HUES6 (cell line): ENCODE measurements around the gene SIN3B.

Experiments used
- H3K27ac ChIP-seq: 2 replicates; pipeline ENCODE4 v1.7.0; 2013; ENCODE audit warnings: low read depth, mild to moderate bottlenecking, low read length, inconsistent platforms
- H3K27me3 ChIP-seq: 2 replicates; pipeline ENCODE4 v1.6.1; 2013; ENCODE audit warnings: low read length; ENCODE audit not compliant: control insufficient read depth, insufficient read depth
- H3K36me3 ChIP-seq: 2 replicates; pipeline ENCODE4 v1.6.1; 2013; ENCODE audit warnings: low read length; ENCODE audit not compliant: control insufficient read depth, insufficient read depth
- H3K4me1 ChIP-seq: 2 replicates; pipeline ENCODE4 v1.6.1; 2013; ENCODE audit warnings: low read length; ENCODE audit not compliant: control insufficient read depth, insufficient read depth
- H3K4me3 ChIP-seq: 2 replicates; pipeline ENCODE4 v1.5.1; 2013; ENCODE audit warnings: low read depth, low read length
- H3K9ac ChIP-seq: one replicate; pipeline ENCODE4 v1.6.1; 2013; ENCODE audit warnings: mild to moderate bottlenecking, low read length
- H3K9me3 ChIP-seq: 2 replicates; pipeline ENCODE4 v1.6.1; 2013; ENCODE audit warnings: low read depth, low read length; ENCODE audit not compliant: control insufficient read depth, insufficient read depth

The SIN3B gene

DNA sequence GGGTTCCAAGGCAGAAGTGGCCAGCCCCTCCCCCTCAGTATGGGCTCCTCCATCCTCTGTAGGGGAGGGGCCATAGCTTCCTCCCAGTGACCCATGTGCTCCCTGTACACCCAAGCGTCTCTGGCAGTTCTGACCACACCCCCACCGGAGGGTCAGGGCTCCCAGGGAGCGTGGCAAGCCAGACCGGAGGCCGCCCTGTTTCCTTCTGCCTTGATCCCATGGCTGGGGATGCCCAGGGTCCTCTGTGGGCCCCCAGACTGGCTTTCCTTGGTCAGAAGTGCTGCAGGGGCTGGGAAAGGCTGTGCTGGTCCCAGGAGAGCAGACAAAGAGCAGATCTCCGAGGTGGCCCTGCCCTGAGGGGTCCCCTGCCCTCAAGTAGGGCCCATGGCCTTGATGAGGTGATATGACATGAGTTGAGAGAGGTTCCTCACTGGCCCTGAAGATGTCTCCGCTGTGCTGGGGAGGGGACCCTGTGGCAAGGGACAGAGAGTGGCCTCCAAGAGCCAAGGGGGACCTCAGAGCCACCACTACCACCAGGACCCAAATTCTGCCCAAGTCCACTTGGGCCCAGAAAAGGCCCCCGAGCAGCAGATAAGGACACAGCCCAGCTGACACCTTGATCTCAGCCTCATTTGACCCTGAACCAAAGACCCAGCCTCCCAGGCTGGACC is 51.8 kb downstream of the SIN3B start:
- Histone ChIP-seq H3K27ac (no peak overlapping the region), H3K36me3 (peaks cover 45% of the 10 kb centered on the region), H3K27me3 (no peaks in the 10 kb centered on the region), H3K4me3 (no peak overlapping the region), H3K4me1 (no peaks in the 10 kb centered on the region), H3K9me3 (peaks cover 29% of the 10 kb centered on the region), H3K9ac (no peak overlapping the region)

- Histone ChIP-seq H3K9me3 (peaks cover 29% of the 10 kb centered on the region), H3K27me3 (no peaks in the 10 kb centered on the region), H3K9ac (no peak overlapping the region), H3K27ac (no peak overlapping the region), H3K4me1 (no peaks in the 10 kb centered on the region), H3K4me3 (no peak overlapping the region), H3K36me3 (peaks cover 33% of the 10 kb centered on the region)
These were observed 52.9 kb downstream of the SIN3B start for GRCh38 chr19:16882146-16882545.

- Histone ChIP-seq H3K27me3 (no peaks in the 10 kb centered on the region), H3K27ac (no peak overlapping the region), H3K9ac (no peak overlapping the region), H3K36me3 (peaks cover 20% of the 10 kb centered on the region), H3K4me3 (no peak overlapping the region), H3K9me3 (peaks cover 29% of the 10 kb centered on the region), H3K4me1 (no peaks in the 10 kb centered on the region)
These were observed 54.3 kb downstream of the SIN3B start for GRCh38 chr19:16883522-16883921.

GRCh38 chr19:16885166-16885565 is 56.0 kb downstream of the SIN3B start:
- Histone ChIP-seq H3K9me3 (peaks cover 29% of the 10 kb centered on the region), H3K27ac (no peak overlapping the region), H3K4me3 (no peak overlapping the region), H3K9ac (no peak overlapping the region), H3K4me1 (no peaks in the 10 kb centered on the region), H3K36me3 (peaks cover 3% of the 10 kb centered on the region), H3K27me3 (no peaks in the 10 kb centered on the region)

DNA sequence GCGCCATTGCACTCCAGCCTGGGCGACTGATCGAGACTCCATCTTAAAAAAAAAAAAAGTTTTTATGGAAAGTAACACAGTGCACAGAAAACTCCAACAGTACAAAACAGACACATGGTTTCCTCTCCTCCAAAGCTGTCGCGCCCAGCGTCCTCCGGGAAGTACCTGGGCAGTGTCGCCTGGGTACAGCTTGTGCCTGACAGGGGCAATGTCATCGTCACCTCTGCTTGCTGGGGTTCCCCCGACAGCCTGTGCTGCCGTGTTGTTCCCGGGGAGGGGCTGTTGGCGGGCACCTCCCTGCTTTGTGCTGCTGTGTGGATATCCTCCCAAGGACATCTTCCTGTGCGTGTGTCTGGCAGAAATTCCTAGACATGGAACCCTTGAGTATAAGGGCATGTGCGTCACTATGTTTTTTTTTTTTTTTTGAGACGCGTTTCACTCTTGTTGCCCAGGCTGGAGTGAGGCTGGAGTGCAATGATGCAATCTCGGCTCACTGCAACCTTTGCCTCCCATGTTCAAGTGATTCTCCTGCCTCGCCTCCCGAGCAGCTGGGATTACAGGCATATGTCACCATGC is 57.2 kb downstream of the SIN3B start:
- Histone ChIP-seq H3K27me3 (no peaks in the 10 kb centered on the region), H3K4me3 (no peak overlapping the region), H3K4me1 (peaks cover 3% of the 10 kb centered on the region; the same call in 1 of the 2 replicates), H3K9ac (no peak overlapping the region), H3K27ac (no peak overlapping the region), H3K9me3 (peaks cover 22% of the 10 kb centered on the region), H3K36me3 (no peaks in the 10 kb centered on the region)

- no peaks in the 10 kb centered on the region for H3K27me3 ChIP-seq
- H3K9ac ChIP-seq, result no peak overlapping the region
- H3K27ac ChIP-seq, result no peak overlapping the region
- no peaks in the 10 kb centered on the region for H3K36me3 ChIP-seq
- H3K4me1 ChIP-seq, result peaks cover 3% of the 10 kb centered on the region; the same call in 1 of the 2 replicates
- H3K4me3 ChIP-seq, result no peak overlapping the region
- peaks cover 10% of the 10 kb centered on the region for H3K9me3 ChIP-seq
These were observed 58.4 kb downstream of the SIN3B start for GRCh38 chr19:16887353-16888265.

DNA sequence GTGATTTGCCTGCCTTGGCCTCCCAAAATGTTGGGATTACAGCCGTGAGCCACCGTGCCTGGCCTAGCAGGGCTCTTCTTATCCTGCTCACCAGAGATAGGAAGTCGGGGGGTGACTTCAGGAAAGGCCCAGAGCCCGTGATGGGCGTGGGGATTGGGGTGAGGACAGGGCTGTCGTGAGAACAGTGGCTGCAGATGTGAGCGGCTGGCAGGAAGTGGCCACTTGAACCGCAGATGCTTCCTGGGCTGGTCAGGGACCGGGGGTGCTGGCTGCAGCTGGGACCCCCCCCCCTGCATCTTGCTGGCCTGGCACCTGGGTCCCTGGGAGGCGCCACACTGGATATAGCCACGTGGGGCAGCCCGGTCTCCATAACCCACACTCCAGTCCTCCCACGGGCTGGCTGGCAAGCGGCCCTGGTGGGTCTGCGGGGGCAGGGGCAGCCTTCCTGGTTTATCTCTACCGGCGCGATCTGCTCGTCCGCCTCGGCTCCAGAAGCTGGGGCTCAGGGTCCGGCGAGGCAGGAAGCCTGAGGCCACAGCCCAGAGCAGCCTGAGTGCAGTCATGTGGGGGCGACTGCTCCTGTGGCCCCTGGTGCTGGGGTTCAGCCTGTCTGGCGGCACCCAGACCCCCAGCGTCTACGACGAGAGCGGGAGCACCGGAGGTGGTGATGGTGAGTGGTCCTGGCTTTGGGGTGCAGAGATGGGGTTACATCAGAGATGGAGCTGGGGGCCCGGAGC is 59.6 kb downstream of the SIN3B start, which contains the start of gene F2RL3:
Gene F2RL3 (plus strand): TSS at position 371 of the 737 bp plus-strand sequence. CDS start 191 bp downstream, at position 562.
- Histone ChIP-seq H3K27ac (no peak within 1 kb of the TSS), H3K9me3 (peaks cover under 1% of the 10 kb centered on the region; the same call in 1 of the 2 replicates), H3K9ac (no peak within 1 kb of the TSS), H3K27me3 (no peaks in the 10 kb centered on the region), H3K36me3 (no peaks in the 10 kb centered on the region), H3K4me1 (peaks cover 3% of the 10 kb centered on the region; the same call in 1 of the 2 replicates), H3K4me3 (no peak within 1 kb of the TSS)

- Histone ChIP-seq H3K36me3 (no peaks in the 10 kb centered on the region), H3K9me3 (no peaks in the 10 kb centered on the region), H3K27me3 (no peaks in the 10 kb centered on the region), H3K4me1 (peaks cover 3% of the 10 kb centered on the region; the same call in 1 of the 2 replicates), H3K27ac (no peak overlapping the region), H3K4me3 (no peak overlapping the region), H3K9ac (no peak overlapping the region)
These were observed 60.2 kb downstream of the SIN3B start for GRCh38 chr19:16889366-16889882.

DNA sequence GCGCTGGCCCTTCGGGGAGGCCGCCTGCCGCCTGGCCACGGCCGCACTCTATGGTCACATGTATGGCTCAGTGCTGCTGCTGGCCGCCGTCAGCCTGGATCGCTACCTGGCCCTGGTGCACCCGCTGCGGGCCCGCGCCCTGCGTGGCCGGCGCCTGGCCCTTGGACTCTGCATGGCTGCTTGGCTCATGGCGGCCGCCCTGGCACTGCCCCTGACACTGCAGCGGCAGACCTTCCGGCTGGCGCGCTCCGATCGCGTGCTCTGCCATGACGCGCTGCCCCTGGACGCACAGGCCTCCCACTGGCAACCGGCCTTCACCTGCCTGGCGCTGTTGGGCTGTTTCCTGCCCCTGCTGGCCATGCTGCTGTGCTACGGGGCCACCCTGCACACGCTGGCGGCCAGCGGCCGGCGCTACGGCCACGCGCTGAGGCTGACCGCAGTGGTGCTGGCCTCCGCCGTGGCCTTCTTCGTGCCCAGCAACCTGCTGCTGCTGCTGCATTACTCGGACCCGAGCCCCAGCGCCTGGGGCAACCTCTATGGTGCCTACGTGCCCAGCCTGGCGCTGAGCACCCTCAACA is 60.8 kb downstream of the SIN3B start:
- H3K4me3 ChIP-seq, result no peak overlapping the region
- H3K36me3 ChIP-seq, result no peaks in the 10 kb centered on the region
- H3K27ac ChIP-seq, result no peak overlapping the region

More for the DNA sequence above, 60.8 kb downstream of the SIN3B start:
- H3K4me1 ChIP-seq, result peaks cover 3% of the 10 kb centered on the region; the same call in 1 of the 2 replicates
- H3K27me3 ChIP-seq, result no peaks in the 10 kb centered on the region
- H3K9ac ChIP-seq, result peak overlapping the region; percentile 29
- H3K9me3 ChIP-seq, result no peaks in the 10 kb centered on the region
